Mucosa of gallbladder (tissue), 1 donor: ENCODE data around the gene PPM1F. TPM values are rescaled to one million over a fixed set of nuclear protein-coding genes. Genes with fewer than 3 reads are reported as not detected.
"Not testable (repeated sequence)": the region's sequence is repeated elsewhere in the genome, so short reads cannot be mapped to it uniquely, and the experiment has no call there.

ENCODE experiments used
- DNase-seq: peaks from one replicate; pipeline ENCODE4 v3.0.0-alpha.2; 2020; ENCODE audit warnings: low spot score
- total RNA-seq: library from RNA; stranded (reverse); gene quantifications from one replicate; pipeline ENCODE4 v1.2.1, GENCODE V29; 2021
- donor health status: DM: no; HTN: no; CAD: no.

The PPM1F gene
- total RNA-seq, 1 donor from 2014 or later, result 23.2 TPM

- DNase-seq, result not testable (repeated sequence)
These were observed 56.4 kb downstream of the PPM1F start for GRCh38 chr22:21896275-21896674.

- no peak for DNase-seq
These were observed 57.8 kb downstream of the PPM1F start for GRCh38 chr22:21894799-21895198.

GRCh38 chr22:21889251-21889990 lies 63.2 kb downstream of the PPM1F start:
- DNase-seq, result no peak

- no peak for DNase-seq
These were observed 64.8 kb downstream of the PPM1F start for GRCh38 chr22:21887841-21888240.

GRCh38 chr22:21883930-21884329 lies 68.7 kb downstream of the PPM1F start:
- not testable (repeated sequence) for DNase-seq

- DNase-seq, result not testable (repeated sequence)
These were observed 69.8 kb downstream of the PPM1F start for GRCh38 chr22:21882754-21883333.

- no peak for DNase-seq
These were observed 70.6 kb downstream of the PPM1F start for GRCh38 chr22:21881841-21882753.

- no peak for DNase-seq
These were observed 76.0 kb downstream of the PPM1F start for GRCh38 chr22:21876486-21877176.

- DNase-seq, result not testable (repeated sequence)
These were observed 77.7 kb downstream of the PPM1F start for GRCh38 chr22:21874953-21875352.

- no peak for DNase-seq
These were observed 79.0 kb downstream of the PPM1F start for GRCh38 chr22:21873619-21874018.

- not testable (repeated sequence) for DNase-seq
These were observed 79.9 kb downstream of the PPM1F start for GRCh38 chr22:21872741-21873140.

Other genes starting within 250 kb of the PPM1F start
- 10.0 TPM for gene YPEL1, start 217.1 kb downstream of the PPM1F start, total RNA-seq
- gene MAPK1, start 85.2 kb downstream of the PPM1F start, total RNA-seq, result 131 TPM
- 33.1 TPM for gene TOP3B, start 29.9 kb upstream of the PPM1F start, total RNA-seq